GM12892 (cell line): ENCODE measurements around the gene OPCML.

ENCODE experiments used
- DNase-seq: peaks from one replicate; pipeline ENCODE4 v3.0.0; 2011; ENCODE audit not compliant: insufficient read length
- FAIRE-seq: peaks from 2 replicates; lab custom pipeline; 2011; peaks lifted over from hg19 to GRCh38; lab: Jason Lieb, UNC
- POLR2A ChIP-seq: IDR thresholded peaks from 2 replicates; pipeline ENCODE4 v1.6.1; 2011; ENCODE audit warnings: low read depth, low read length, control low read depth
- POLR2AphosphoS5 ChIP-seq: IDR thresholded peaks from 2 replicates; pipeline ENCODE4 v1.6.1; 2011; ENCODE audit warnings: low read depth, low read length, control low read depth
- TAF1 ChIP-seq: IDR thresholded peaks from 2 replicates; pipeline ENCODE4 v1.6.1; 2011; ENCODE audit warnings: low read depth, mild to moderate bottlenecking, control low read depth, low read length, borderline replicate concordance

The OPCML gene

GRCh38 chr11:133339495-133340140, 192.7 kb downstream of the OPCML start:
- TF ChIP-seq POLR2A: no peak
- TF ChIP-seq TAF1: no peak
- TF ChIP-seq POLR2AphosphoS5: no peak
- no peak for FAIRE-seq

DNA sequence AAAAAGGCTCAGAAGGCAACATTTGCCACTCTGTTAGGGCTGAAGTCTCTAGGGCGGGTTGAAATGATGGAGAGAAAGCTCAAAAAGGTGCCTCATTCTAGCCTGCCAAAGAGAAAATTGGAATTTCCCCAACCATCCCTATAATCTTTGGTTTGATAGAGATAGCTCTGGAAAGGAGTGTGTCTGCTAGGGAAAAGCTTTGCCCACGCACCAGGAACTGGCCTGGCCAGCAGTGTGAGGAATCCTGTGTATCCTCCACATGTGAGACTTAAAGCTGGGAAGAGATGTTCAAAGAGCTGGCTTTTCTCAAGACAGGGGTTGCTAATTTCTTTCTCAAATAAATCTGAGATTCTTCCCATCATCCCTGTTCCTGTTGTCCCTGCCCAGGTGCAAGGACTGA, 193.7 kb downstream of the OPCML start:
- no peak for TF ChIP-seq TAF1
- TF ChIP-seq POLR2A: no peak
- no peak for TF ChIP-seq POLR2AphosphoS5
- DNase-seq (no peak), FAIRE-seq (no peak)

More at GRCh38 chr11:133339495-133340140, 192.7 kb downstream of the OPCML start:
- no peak for DNase-seq

DNA sequence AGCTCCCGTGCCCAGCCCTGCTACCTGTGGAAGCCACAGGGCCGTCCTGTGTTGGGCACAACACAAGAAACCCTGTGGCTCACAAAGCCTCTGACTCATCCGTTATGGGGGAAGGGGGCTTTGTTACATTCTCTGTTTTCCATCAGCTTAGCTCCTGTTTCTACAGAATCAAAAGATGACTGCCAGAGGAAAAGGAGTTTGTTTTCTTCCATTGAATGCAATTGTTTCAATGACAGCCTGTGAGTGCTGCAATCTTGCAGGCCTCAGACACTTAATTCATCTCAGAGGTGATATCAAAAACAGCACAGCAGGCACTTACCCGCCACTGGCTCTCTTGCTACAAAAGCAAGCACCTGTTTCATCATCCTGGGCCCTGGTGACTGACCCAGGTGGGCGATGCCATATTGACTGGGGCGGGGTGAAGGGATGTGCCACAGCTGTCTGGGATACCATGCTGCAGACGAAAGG, 194.3 kb downstream of the OPCML start:
- no peak for TF ChIP-seq POLR2AphosphoS5
- TF ChIP-seq TAF1: no peak
- no peak for TF ChIP-seq POLR2A
- FAIRE-seq (no peak), DNase-seq (no peak)

DNA sequence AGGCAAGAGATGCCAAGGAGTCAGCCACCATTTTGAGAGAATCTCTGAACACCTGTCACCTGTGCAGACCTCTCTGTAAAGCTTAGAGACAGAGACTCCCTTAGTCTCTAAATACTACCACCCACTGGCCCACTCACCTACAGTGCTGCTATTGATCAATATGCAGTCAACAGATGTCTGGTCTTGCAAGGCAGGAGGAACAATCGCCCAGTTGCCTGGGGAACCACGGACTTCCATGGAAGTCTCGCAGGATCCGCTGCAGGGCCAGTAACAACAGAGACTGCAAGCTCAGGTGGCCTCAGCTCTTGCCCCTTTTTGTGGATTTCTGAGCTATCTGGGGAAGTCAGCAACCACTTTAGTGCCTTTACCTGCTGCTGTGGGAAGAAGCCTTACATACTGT, 195.1 kb downstream of the OPCML start:
- FAIRE-seq: no peak
- no peak for TF ChIP-seq POLR2AphosphoS5
- DNase-seq: no peak

- DNase-seq: no peak
- no peak for FAIRE-seq
- TF ChIP-seq TAF1 (no peak), POLR2A (no peak), POLR2AphosphoS5 (no peak)
These were observed 201.3 kb downstream of the OPCML start for GRCh38 chr11:133331031-133331430.

- no peak for TF ChIP-seq POLR2A
- no peak for TF ChIP-seq POLR2AphosphoS5
- TF ChIP-seq TAF1: no peak
- FAIRE-seq (peak; percentile 30), DNase-seq (no peak)
These were observed 205.5 kb downstream of the OPCML start for GRCh38 chr11:133326849-133327248.

DNA sequence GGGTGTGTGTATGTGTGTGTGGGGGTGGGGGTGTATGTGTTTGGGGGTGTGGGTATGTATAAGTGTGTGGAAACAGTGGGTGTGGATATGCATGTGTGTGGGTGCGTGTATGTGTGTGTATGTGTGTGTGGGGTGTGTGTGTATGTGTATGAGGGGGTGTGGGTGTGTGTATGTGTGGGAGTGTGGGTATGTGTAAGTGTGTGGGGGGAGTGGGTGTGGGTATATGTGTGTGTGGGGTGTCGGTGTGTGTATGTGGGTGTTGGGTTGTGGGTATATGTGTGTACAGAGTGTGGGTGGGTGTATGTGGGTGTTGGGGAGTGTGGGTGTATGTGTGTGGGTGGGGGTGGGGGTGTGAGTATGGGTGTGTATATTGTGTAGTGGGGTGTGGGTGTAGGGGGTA, 206.0 kb downstream of the OPCML start:
- DNase-seq (no peak), FAIRE-seq (no peak)
- TF ChIP-seq POLR2AphosphoS5 (no peak), TAF1 (no peak), POLR2A (no peak)

DNA sequence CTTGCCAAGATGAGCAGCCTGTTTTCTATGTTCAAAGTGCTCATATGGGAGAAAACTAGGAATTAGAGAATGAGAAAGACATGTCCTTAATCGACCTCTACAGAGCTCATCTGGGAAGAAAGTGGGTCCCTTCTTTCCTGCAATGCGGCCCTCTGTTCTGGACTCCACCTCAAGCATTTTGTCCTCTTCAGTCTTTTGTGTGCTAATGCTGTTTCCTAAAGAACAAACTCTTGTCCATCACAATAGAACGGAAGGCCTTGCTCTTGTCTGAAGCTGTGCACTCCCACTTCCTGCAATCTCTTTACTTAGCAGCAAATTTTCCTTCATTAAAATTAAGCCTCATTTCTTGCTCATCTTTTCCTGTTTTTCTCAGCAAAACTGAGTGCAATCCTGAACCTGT, 206.6 kb downstream of the OPCML start:
- FAIRE-seq: no peak
- TF ChIP-seq POLR2AphosphoS5: no peak
- no peak for TF ChIP-seq POLR2A
- no peak for TF ChIP-seq TAF1

DNA sequence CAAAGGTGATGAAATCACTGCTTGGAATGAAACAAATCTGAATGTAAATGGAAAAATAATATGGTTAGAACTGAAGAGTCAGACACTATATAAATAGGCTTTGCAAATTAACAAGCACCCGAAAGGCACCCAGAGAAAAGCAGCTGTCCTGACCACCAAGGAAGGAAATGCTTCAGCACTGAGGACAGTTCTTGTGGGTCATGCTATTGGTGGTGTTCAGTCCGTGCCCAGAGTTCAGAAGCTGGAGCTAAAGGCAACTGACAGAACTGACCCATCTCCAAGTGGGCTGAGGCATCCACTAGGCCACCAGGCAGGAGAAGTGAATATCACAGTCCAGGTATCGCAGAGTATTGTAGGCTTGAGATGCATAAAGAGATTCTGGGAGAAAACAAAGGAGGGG, 208.9 kb downstream of the OPCML start:
- DNase-seq: no peak
- TF ChIP-seq TAF1 (no peak), POLR2AphosphoS5 (no peak), POLR2A (no peak)
- FAIRE-seq: no peak

More for the DNA sequence above, 206.6 kb downstream of the OPCML start:
- DNase-seq: no peak

GRCh38 chr11:133318221-133318620, 214.1 kb downstream of the OPCML start:
- FAIRE-seq (no peak), DNase-seq (no peak)
- TF ChIP-seq POLR2A (no peak), POLR2AphosphoS5 (no peak)

DNA sequence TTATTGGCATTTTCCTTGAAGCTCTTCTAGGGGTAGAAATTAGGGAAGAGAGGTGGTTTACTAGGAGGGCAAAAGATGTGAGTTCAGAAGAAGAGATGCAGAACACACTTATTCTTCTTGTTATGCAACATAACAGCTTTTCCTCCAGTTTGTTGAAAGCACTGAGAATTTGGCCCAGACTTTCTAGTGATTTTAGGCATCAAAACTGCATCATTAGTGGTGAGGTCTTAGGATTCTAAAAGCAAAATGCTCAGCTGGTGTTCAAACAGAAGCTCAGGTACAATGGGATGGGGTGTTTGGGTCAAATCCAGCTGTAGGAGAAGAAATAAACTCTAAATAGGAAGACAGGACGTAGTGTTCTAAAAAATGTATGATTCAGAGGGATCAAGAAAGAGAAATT, 221.1 kb downstream of the OPCML start:
- DNase-seq (no peak), FAIRE-seq (no peak)
- no peak for TF ChIP-seq TAF1
- no peak for TF ChIP-seq POLR2AphosphoS5
- TF ChIP-seq POLR2A: no peak

GRCh38 chr11:133306019-133306418, 226.3 kb downstream of the OPCML start:
- FAIRE-seq (no peak), DNase-seq (no peak)
- TF ChIP-seq POLR2AphosphoS5 (no peak), TAF1 (no peak), POLR2A (no peak)

- DNase-seq: no peak
- FAIRE-seq: no peak
- TF ChIP-seq POLR2A: no peak
- no peak for TF ChIP-seq POLR2AphosphoS5
- TF ChIP-seq TAF1: no peak
These were observed 226.9 kb downstream of the OPCML start for GRCh38 chr11:133305208-133305956.
